Tibial nerve (tissue), 4 donors: ENCODE results near the gene STX18. TPM values are rescaled to one million over a fixed set of nuclear protein-coding genes. Genes with fewer than 3 reads are reported as not detected.

Source experiments
- DNase-seq, 2 donors: peaks; one replicate each; pipeline ENCODE4 v3.0.0-alpha.2; 2019; ENCODE audit warnings: low spot score in 2 of 2
- H3K27ac ChIP-seq, 4 donors: fragments of 200-600 bp; sonication (generic) in 3 of 4; one replicate each; pipeline ENCODE4 v1.5.1; 2017 to 2019; ENCODE audit warnings: mild to moderate bottlenecking in 1 of 4
- H3K27me3 ChIP-seq, 2 donors: fragments of 200-600 bp; sonication (generic) in 1 of 2; one replicate each; pipeline versions ENCODE4 v1.5.1 to v1.6.0; 2017 to 2019
- H3K36me3 ChIP-seq, 3 donors: fragments of 200-600 bp; sonication (generic); one replicate each; pipeline ENCODE4 v1.5.1; 2018 to 2019
- H3K4me1 ChIP-seq, 4 donors: fragments of 200-600 bp; sonication (generic) in 3 of 4; one replicate each; pipeline ENCODE4 v1.5.1; 2017 to 2019
- H3K4me3 ChIP-seq, 4 donors: fragments of 200-600 bp; sonication (generic) in 3 of 4; one replicate each; pipeline ENCODE4 v1.5.1; 2017 to 2019; ENCODE audit warnings: mild to moderate bottlenecking in 1 of 4, moderate library complexity in 1 of 4
- H3K9me3 ChIP-seq, 4 donors: fragments of 200-600 bp; sonication (generic) in 3 of 4; one replicate each; pipeline ENCODE4 v1.5.1; 2017 to 2019
- CTCF ChIP-seq, 5 experiments: fragments of 200-600 bp in 3 of 5; fragments of 450-650 bp in 2 of 5; sonication (generic) in 3 of 5; IDR thresholded peaks; one replicate each; pipeline ENCODE4 v1.5.1; 2016 to 2019; ENCODE audit warnings: antibody characterized with exemption in 5 of 5, mild to moderate bottlenecking in 3 of 5, moderate library complexity in 2 of 5
- EP300 ChIP-seq, 2 donors: sonication (generic); formaldehyde crosslinking; IDR thresholded peaks; one replicate each; pipeline ENCODE4 v1.6.1; 2017; ENCODE audit warnings: antibody characterized with exemption in 2 of 2, mild to moderate bottlenecking in 1 of 2
- POLR2A ChIP-seq, 2 donors: fragments of 450-650 bp; IDR thresholded peaks; one replicate each; pipeline ENCODE4 v1.6.1; 2017; ENCODE audit warnings: antibody characterized with exemption in 2 of 2, mild to moderate bottlenecking in 2 of 2, moderate library complexity in 2 of 2
- WGBS, 2 donors: methylation state at CpG; one replicate each; pipeline ENCODE4 v1.1.5; 2018; 5-methylcytosine and 5-hydroxymethylcytosine counted together
- total RNA-seq, 4 donors: library from RNA; depleted of rRNA; stranded (reverse); fragments of >200 nt; gene quantifications; one replicate each; pipeline ENCODE4 v1.1.0, GENCODE V29; 2016

STX18 gene
- total RNA-seq, 4 donors from 2014 or later: 16.5 to 37.5 (median 21.4) TPM

GRCh38 chr4:4457803-4458553 is 83.9 kb downstream of the STX18 start:
- no peak for TF ChIP-seq EP300 (IDR thresholded peaks at IDR 0.05)
- TF ChIP-seq CTCF (IDR thresholded peaks at IDR 0.05): no peak
- TF ChIP-seq POLR2A (IDR thresholded peaks at IDR 0.05): no peak
- no peak for DNase-seq
- WGBS, 2 donors: 58 to 69% methylated on average over 5 of the region's 5 CpGs
- no peaks in the 10 kb centered on the region for H3K4me1 ChIP-seq
- H3K27me3 ChIP-seq: no peaks in the 10 kb centered on the region
- no peak overlapping the region for H3K27ac ChIP-seq
- no peak overlapping the region for H3K4me3 ChIP-seq
- H3K36me3 ChIP-seq: peaks cover 0 to 90% (median 15%) of the 10 kb centered on the region in 3 donors
- H3K9me3 ChIP-seq: peaks cover 0 to 3% (median 0%) of the 10 kb centered on the region in 4 donors

- no peak for DNase-seq
- H3K27me3 ChIP-seq: no peaks in the 10 kb centered on the region
- H3K4me3 ChIP-seq: no peak overlapping the region
- WGBS, 2 donors: 92 to 94% methylated on average over 8 of the region's 8 CpGs
- TF ChIP-seq CTCF (IDR thresholded peaks at IDR 0.05) (no peak), EP300 (IDR thresholded peaks at IDR 0.05) (no peak), POLR2A (IDR thresholded peaks at IDR 0.05) (no peak)
- peaks cover 0 to 91% (median 15%) of the 10 kb centered on the region in 3 donors for H3K36me3 ChIP-seq
- H3K27ac ChIP-seq: no peak overlapping the region
- no peaks in the 10 kb centered on the region for H3K4me1 ChIP-seq
- peaks cover 0 to 11% (median 0%) of the 10 kb centered on the region in 4 donors for H3K9me3 ChIP-seq
Observed at GRCh38 chr4:4456816-4457578, 84.9 kb downstream of the STX18 start.

- Histone ChIP-seq H3K27me3 (no peaks in the 10 kb centered on the region), H3K4me1 (no peaks in the 10 kb centered on the region), H3K36me3 (peaks cover 0 to 93% (median 15%) of the 10 kb centered on the region in 3 donors), H3K9me3 (peaks cover 0 to 11% (median 0%) of the 10 kb centered on the region in 4 donors), H3K27ac (no peak overlapping the region), H3K4me3 (no peak overlapping the region)
- 89 to 95% methylated on average over 7 of the region's 7 CpGs for WGBS, 2 donors
- TF ChIP-seq POLR2A (IDR thresholded peaks at IDR 0.05) (no peak), EP300 (IDR thresholded peaks at IDR 0.05) (no peak), CTCF (IDR thresholded peaks at IDR 0.05) (no peak)
- no peak for DNase-seq
Observed at GRCh38 chr4:4456351-4456750, 85.5 kb downstream of the STX18 start.

- Histone ChIP-seq H3K9me3 (peaks cover 0 to 11% (median 0%) of the 10 kb centered on the region in 4 donors), H3K27me3 (no peaks in the 10 kb centered on the region), H3K36me3 (peaks cover 0 to 93% (median 15%) of the 10 kb centered on the region in 3 donors), H3K4me1 (no peaks in the 10 kb centered on the region), H3K4me3 (no peak overlapping the region), H3K27ac (no peak overlapping the region)
- DNase-seq: no peak
- WGBS, 2 donors: 90 to 91% methylated on average over 5 of the region's 5 CpGs
- no peak for TF ChIP-seq CTCF (IDR thresholded peaks at IDR 0.05)
- no peak for TF ChIP-seq EP300 (IDR thresholded peaks at IDR 0.05)
Observed at GRCh38 chr4:4455210-4455865, 86.5 kb downstream of the STX18 start.
